MM.1S (cell line): ENCODE results near the gene USP46.

Experiments
- DNase-seq: peaks from one replicate; pipeline ENCODE4 v3.0.0-alpha.2; 2015
- H2AFZ ChIP-seq: fragments of 300-600 bp; sonication (generic); 2 replicates; pipeline ENCODE4 v1.6.0; 2016; ENCODE audit warnings: antibody characterized with exemption, low read length
- H3F3A ChIP-seq: fragments of 300-600 bp; sonication (generic); 2 replicates; pipeline ENCODE4 v1.6.1; 2016; ENCODE audit warnings: mild to moderate bottlenecking, antibody characterized with exemption, low read length, moderate library complexity, mixed read lengths; ENCODE audit not compliant: insufficient read depth
- H3K27ac ChIP-seq: fragments of 300-600 bp; sonication (generic); 2 replicates; pipeline ENCODE4 v1.5.1; 2016; ENCODE audit warnings: mild to moderate bottlenecking, low read length
- H3K27me3 ChIP-seq: fragments of 300-600 bp; sonication (generic); replicated peaks from 2 replicates; pipeline ENCODE4 v1.6.0; 2016; ENCODE audit warnings: low read length; ENCODE audit not compliant: insufficient read depth
- H3K36me3 ChIP-seq: fragments of 300-600 bp; sonication (generic); replicated peaks from 2 replicates; pipeline ENCODE4 v1.6.1; 2016; ENCODE audit warnings: mild to moderate bottlenecking, low read length, mixed read lengths; ENCODE audit not compliant: insufficient read depth
- H3K4me1 ChIP-seq: fragments of 300-600 bp; sonication (generic); 2 replicates; pipeline ENCODE4 v1.6.1; 2016; ENCODE audit warnings: low read length, mixed read lengths
- H3K4me2 ChIP-seq: fragments of 300-600 bp; sonication (generic); 2 replicates; pipeline ENCODE4 v1.6.0; 2016; ENCODE audit warnings: low read depth, low read length
- H3K4me3 ChIP-seq: fragments of 300-600 bp; sonication (generic); 2 replicates; pipeline ENCODE4 v1.5.1; 2016; ENCODE audit warnings: low read length, mixed read lengths
- H3K79me2 ChIP-seq: fragments of 300-600 bp; sonication (generic); 2 replicates; pipeline ENCODE4 v1.6.1; 2016; ENCODE audit warnings: mixed run types, low read length, mixed read lengths
- H3K9ac ChIP-seq: fragments of 300-600 bp; sonication (generic); 2 replicates; pipeline ENCODE4 v1.6.1; 2016; ENCODE audit warnings: low read length, mixed read lengths
- H3K9me2 ChIP-seq: fragments of 300-600 bp; sonication (generic); replicated peaks from 2 replicates; pipeline ENCODE4 v1.6.1; 2016; ENCODE audit warnings: mild to moderate bottlenecking, low read length, mixed read lengths; ENCODE audit not compliant: insufficient read depth
- H3K9me3 ChIP-seq: fragments of 300-600 bp; sonication (generic); replicated peaks from 2 replicates; pipeline ENCODE4 v1.6.1; 2016; ENCODE audit warnings: mild to moderate bottlenecking, low read length, mixed read lengths; ENCODE audit not compliant: insufficient read depth
- H4K20me1 ChIP-seq: fragments of 300-600 bp; sonication (generic); 2 replicates; pipeline ENCODE4 v1.6.1; 2016; ENCODE audit warnings: mild to moderate bottlenecking, low read length, moderate library complexity, mixed read lengths; ENCODE audit not compliant: insufficient read depth
- EZH2 ChIP-seq: fragments of 300-600 bp; sonication (generic); optimal IDR thresholded peaks from 2 replicates; pipeline ENCODE3; 2017; ENCODE audit warnings: low read depth, mild to moderate bottlenecking, antibody characterized with exemption, low read length, mixed read lengths
- EZH2phosphoT487 ChIP-seq: fragments of 300-600 bp; sonication (generic); IDR thresholded peaks from 2 replicates; pipeline ENCODE4 v1.6.1; 2018; ENCODE audit warnings: antibody characterized with exemption, low read length
- TF ChIP-seq, protein P1 (sequence below): fragments of 300-600 bp; sonication (generic); IDR thresholded peaks from 2 replicates; pipeline ENCODE4 v1.5.1; 2016; ENCODE audit warnings: antibody characterized with exemption, low read length, mixed read lengths

Gene USP46

DNA sequence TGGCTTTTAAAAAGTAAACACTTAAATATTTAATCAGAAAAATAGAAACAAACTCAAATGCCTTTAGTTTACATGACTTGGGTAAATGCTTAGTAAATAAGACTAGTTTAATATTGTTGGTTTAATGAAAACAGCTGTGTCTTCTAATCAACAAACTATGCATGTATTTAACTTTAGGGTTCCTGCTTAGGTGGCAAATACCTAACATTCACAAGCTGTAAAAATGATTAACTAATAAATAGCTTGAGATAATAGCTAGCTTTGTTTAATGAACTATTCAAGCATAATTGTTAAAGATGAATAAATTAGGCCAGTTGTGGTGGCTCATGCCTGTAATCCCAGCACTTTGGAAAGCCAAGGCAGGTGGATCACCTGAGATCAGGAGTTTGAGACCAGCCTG is 30.0 kb upstream of the USP46 start:
- H3F3A ChIP-seq, result no peaks in the 10 kb centered on the region
- TF ChIP-seq EZH2phosphoT487 (no peak), EZH2 (no peak)
- TF ChIP-seq, protein P1, sequence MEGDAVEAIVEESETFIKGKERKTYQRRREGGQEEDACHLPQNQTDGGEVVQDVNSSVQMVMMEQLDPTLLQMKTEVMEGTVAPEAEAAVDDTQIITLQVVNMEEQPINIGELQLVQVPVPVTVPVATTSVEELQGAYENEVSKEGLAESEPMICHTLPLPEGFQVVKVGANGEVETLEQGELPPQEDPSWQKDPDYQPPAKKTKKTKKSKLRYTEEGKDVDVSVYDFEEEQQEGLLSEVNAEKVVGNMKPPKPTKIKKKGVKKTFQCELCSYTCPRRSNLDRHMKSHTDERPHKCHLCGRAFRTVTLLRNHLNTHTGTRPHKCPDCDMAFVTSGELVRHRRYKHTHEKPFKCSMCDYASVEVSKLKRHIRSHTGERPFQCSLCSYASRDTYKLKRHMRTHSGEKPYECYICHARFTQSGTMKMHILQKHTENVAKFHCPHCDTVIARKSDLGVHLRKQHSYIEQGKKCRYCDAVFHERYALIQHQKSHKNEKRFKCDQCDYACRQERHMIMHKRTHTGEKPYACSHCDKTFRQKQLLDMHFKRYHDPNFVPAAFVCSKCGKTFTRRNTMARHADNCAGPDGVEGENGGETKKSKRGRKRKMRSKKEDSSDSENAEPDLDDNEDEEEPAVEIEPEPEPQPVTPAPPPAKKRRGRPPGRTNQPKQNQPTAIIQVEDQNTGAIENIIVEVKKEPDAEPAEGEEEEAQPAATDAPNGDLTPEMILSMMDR, result no peak
- no peaks in the 10 kb centered on the region; the same call in 1 of the 2 replicates for H3K4me1 ChIP-seq

DNA sequence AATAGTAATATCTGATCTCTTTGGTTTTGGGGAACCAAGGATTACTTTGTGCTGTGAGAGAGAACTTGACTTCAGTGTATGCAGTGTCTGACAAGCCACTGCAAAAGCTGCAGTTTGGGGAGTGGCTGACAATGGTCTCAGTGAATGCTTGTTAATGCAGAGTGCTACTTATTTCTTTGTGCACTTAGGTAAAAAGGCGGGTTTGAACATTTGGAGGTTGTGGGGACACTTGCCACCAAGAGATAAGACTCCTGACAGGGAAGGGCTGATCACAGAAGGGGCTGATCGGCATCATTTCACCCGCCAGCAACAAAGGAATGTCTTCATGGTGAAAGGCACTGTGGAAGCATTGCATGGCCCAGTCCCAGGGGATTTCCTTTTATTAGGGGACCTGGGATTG is 28.6 kb upstream of the USP46 start:
- H3K9ac ChIP-seq, result no peak overlapping the region
- H3K9me3 ChIP-seq, result no peaks in the 10 kb centered on the region
- no peak for TF ChIP-seq EZH2
- TF ChIP-seq, protein P1, result no peak
- no peak for TF ChIP-seq EZH2phosphoT487
- DNase-seq, result no peak
- no peak overlapping the region for H3K27ac ChIP-seq
- no peaks in the 10 kb centered on the region for H3K36me3 ChIP-seq
- H3K4me1 ChIP-seq, result no peaks in the 10 kb centered on the region; the same call in 1 of the 2 replicates
- H3K4me3 ChIP-seq, result no peak overlapping the region
- H3K79me2 ChIP-seq, result no peaks in the 10 kb centered on the region
- no peaks in the 10 kb centered on the region for H4K20me1 ChIP-seq
- no peaks in the 10 kb centered on the region for H3K27me3 ChIP-seq
- no peak overlapping the region for H2AFZ ChIP-seq
- H3F3A ChIP-seq, result no peaks in the 10 kb centered on the region
- H3K9me2 ChIP-seq, result no peaks in the 10 kb centered on the region
- no peak overlapping the region for H3K4me2 ChIP-seq

More for the DNA sequence above, 30.0 kb upstream of the USP46 start:
- Histone ChIP-seq H3K9me2 (no peaks in the 10 kb centered on the region), H3K36me3 (no peaks in the 10 kb centered on the region), H3K9me3 (no peaks in the 10 kb centered on the region), H3K27ac (no peak overlapping the region), H3K79me2 (no peaks in the 10 kb centered on the region), H3K4me3 (no peak overlapping the region), H4K20me1 (no peaks in the 10 kb centered on the region), H3K27me3 (no peaks in the 10 kb centered on the region), H2AFZ (no peak overlapping the region), H3K9ac (no peak overlapping the region), H3K4me2 (no peak overlapping the region)
- no peak for DNase-seq

DNA sequence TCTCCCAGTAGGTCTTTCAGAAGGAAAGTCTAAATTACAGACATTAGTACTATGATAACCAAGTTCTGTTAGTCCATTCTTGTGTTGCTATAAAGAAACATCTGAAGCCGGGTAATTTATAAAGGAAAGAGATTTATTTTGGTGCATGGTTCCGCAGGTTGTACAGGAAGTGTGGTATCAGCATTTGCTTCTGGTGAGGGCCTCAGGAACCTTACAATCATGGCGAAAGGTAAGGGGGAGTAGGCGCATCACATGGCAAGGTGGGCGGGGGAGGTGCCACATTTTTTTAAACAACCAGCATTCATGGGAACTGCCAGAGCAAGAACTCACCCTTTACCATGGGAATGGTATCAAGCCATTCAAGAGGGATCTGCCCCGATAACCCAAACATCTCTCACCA is 26.2 kb upstream of the USP46 start:
- H3K9me3 ChIP-seq, result no peaks in the 10 kb centered on the region
- H3K79me2 ChIP-seq, result no peaks in the 10 kb centered on the region
- H4K20me1 ChIP-seq, result no peaks in the 10 kb centered on the region
- no peak overlapping the region for H3K27ac ChIP-seq
- H3F3A ChIP-seq, result no peaks in the 10 kb centered on the region
- no peak overlapping the region for H3K4me3 ChIP-seq
- no peaks in the 10 kb centered on the region; the same call in 1 of the 2 replicates for H3K4me1 ChIP-seq
- no peak overlapping the region for H2AFZ ChIP-seq
- H3K36me3 ChIP-seq, result no peaks in the 10 kb centered on the region
- no peak for DNase-seq
- no peak overlapping the region for H3K4me2 ChIP-seq
- H3K27me3 ChIP-seq, result no peaks in the 10 kb centered on the region
- H3K9me2 ChIP-seq, result no peaks in the 10 kb centered on the region
- H3K9ac ChIP-seq, result no peak overlapping the region
- TF ChIP-seq EZH2, result no peak
- TF ChIP-seq, protein P1, result no peak
- no peak for TF ChIP-seq EZH2phosphoT487
